GM12864 (cell line): ENCODE measurements around the gene SELENOP.
"Not testable (repeated sequence)": the region's sequence is repeated elsewhere in the genome, so short reads cannot be mapped to it uniquely, and the experiment has no call there.

Experiments used
- DNase-seq: peaks from one replicate; pipeline ENCODE4 v3.0.0-alpha.2; 2011; ENCODE audit warnings: low read depth
- H3K4me3 ChIP-seq: 2 replicates; pipeline ENCODE4 v1.5.1; 2011; ENCODE audit warnings: mild to moderate bottlenecking, low read depth, low read length, control low read depth
- CTCF ChIP-seq: IDR thresholded peaks from 2 replicates; pipeline ENCODE4 v1.5.1; 2011; ENCODE audit warnings: low read depth, mild to moderate bottlenecking, moderate library complexity, low read length, control low read depth, inconsistent platforms; ENCODE audit errors: missing control alignments

SELENOP gene

GRCh38 chr5:42828671-42829070, 17.0 kb upstream of the SELENOP start:
- no peak for TF ChIP-seq CTCF
- no peak overlapping the region for H3K4me3 ChIP-seq
- DNase-seq, result no peak

DNA sequence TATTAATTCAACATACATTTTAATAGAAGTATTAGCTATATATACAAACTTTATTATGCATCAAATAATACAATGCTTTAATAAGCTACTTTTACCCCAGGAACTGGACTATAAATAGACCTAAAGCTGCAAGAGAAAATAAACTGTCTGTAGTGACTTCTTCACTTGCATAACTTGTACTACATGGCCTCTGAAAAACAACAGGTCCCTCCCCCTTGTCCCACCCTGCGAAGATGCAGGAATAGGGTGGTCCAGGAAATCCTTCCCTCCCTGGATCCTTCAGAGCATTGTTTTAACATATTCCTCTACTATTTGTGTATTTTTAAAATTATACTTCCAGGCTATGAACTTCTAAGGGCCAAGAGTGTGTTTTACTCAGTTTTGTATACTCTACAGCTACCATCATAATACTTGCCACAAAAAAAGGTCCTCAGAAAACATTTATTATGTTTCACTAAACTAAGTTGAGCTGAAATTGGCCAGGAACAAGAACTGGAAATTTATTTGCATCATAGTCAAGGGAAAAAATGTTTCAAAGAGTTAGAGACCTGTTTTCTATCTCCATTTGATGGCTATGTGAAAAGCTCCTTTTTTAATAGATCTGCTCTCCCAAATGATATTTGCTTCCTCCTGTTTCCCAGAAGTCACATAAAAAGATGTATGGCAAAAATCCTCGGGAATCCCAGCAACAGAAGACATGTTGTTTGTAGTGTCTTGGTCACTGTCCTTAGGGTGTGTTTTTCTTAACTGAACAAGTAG, 15.2 kb upstream of the SELENOP start:
- DNase-seq, result no peak
- no peak for TF ChIP-seq CTCF
- no peak overlapping the region for H3K4me3 ChIP-seq

- TF ChIP-seq CTCF, result no peak
- no peak overlapping the region for H3K4me3 ChIP-seq
- no peak for DNase-seq
Measured at GRCh38 chr5:42825422-42826148, 13.9 kb upstream of the SELENOP start.

DNA sequence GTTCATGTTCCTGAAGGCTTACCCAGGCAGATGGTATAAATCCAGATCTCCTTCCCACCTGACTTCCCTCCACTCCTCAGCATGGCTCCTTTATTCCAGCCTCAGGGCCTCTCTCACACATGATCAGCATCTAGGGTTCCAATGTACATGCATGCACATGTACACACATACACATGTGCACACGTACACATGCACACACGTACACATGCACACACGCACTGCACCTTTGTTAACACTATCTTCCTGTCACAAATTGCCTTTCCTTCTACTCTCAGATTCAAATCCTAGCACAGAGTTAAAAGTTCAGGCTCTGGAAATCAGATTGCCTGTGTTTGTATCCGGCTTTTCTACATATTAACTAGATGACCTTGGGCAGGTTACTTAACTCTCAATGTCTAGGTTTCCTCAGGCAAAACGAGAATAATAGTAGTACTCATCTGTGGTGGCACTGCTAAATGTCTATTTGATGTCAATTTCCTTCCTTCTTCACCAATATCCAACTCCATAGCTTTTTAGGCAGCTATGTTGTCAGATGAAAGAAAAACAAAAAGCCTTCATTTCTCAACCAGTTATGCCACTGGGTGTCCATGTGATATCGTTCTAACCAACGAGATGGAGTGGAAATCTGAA, 12.8 kb upstream of the SELENOP start:
- no peak for TF ChIP-seq CTCF
- no peak overlapping the region for H3K4me3 ChIP-seq
- DNase-seq, result no peak

- DNase-seq, result no peak
- TF ChIP-seq CTCF, result no peak
- H3K4me3 ChIP-seq, result no peak overlapping the region
Measured at GRCh38 chr5:42822548-42822947, 10.9 kb upstream of the SELENOP start.

DNA sequence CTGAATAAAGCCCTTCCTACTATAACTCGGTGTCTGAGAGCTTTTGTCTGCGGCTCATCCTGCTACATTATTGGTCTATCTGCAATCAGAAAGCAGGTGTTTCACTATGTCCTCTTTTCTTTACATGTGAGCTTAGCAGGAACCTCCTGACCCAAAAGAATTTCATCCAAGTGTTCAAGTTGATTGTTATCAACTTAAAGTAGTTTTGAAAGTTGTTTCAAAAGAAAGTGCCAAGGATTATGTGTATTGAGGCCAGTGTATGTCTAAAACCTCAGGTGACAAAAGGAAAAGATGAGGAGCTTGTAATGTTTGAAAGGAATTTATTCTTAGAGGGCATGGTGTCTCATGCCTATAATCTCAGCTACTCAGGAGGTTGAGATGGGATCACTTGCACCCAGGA, 8.1 kb upstream of the SELENOP start:
- DNase-seq, result no peak
- no peak overlapping the region for H3K4me3 ChIP-seq
- TF ChIP-seq CTCF, result no peak

GRCh38 chr5:42816546-42816945, 4.9 kb upstream of the SELENOP start:
- H3K4me3 ChIP-seq, DNase-seq: not testable (repeated sequence)
